Keratinocyte (primary cell): ENCODE measurements around the gene CTXND1. TPM values are rescaled to one million over a fixed set of nuclear protein-coding genes. Genes with fewer than 3 reads are reported as not detected.

Experiments
- DNase-seq: peaks from one replicate; pipeline ENCODE4 v3.0.0-alpha.2; 2011; ENCODE audit warnings: low read depth, missing footprints, low spot score
- FAIRE-seq: peaks from 2 replicates; lab custom pipeline; 2011; peaks lifted over from hg19 to GRCh38; lab: Jason Lieb, UNC
- H2AFZ ChIP-seq: 2 replicates; pipeline ENCODE4 v1.6.0; 2012; ENCODE audit warnings: low read length, control low read depth, inconsistent platforms; ENCODE audit not compliant: control insufficient read depth
- H3K27ac ChIP-seq: 2 replicates; pipeline ENCODE4 v1.5.1; 2011; ENCODE audit warnings: low read length; ENCODE audit not compliant: control insufficient read depth, insufficient read depth
- H3K27me3 ChIP-seq: 3 replicates; pipeline ENCODE4 v1.6.0; 2011; ENCODE audit warnings: low read length; ENCODE audit not compliant: control insufficient read depth, insufficient read depth; ENCODE audit errors: extremely low read depth
- H3K36me3 ChIP-seq, 2 experiments: 2 replicates in 1 of 2; 3 replicates in 1 of 2; pipeline ENCODE4 v1.5.1; 2011; ENCODE audit warnings: low read length in 2 of 2, mild to moderate bottlenecking in 1 of 2; ENCODE audit not compliant: control insufficient read depth in 2 of 2, insufficient read depth in 2 of 2; ENCODE audit errors: extremely low read depth in 1 of 2
- H3K4me1 ChIP-seq: 3 replicates; pipeline ENCODE4 v1.5.1; 2011; ENCODE audit warnings: low read length; ENCODE audit not compliant: control insufficient read depth, insufficient read depth; ENCODE audit errors: extremely low read depth
- H3K4me2 ChIP-seq: 3 replicates; pipeline ENCODE4 v1.6.0; 2011; ENCODE audit warnings: low read depth, low read length; ENCODE audit not compliant: control insufficient read depth, insufficient read depth; ENCODE audit errors: extremely low read depth
- H3K4me3 ChIP-seq, 3 experiments: fragments of 200-600 bp in 1 of 3; sonication (generic) in 1 of 3; 2 replicates in 2 of 3; 3 replicates in 1 of 3; pipeline ENCODE4 v1.5.1; 2011 to 2016; ENCODE audit warnings: low read length in 3 of 3, mild to moderate bottlenecking in 3 of 3, control low read depth in 2 of 3, inconsistent platforms in 1 of 3, low read depth in 1 of 3, mixed read lengths in 1 of 3, mixed run types in 1 of 3, moderate library complexity in 1 of 3; ENCODE audit not compliant: control insufficient read depth in 2 of 3, insufficient read depth in 2 of 3; ENCODE audit errors: extremely low read depth in 1 of 3
- H3K79me2 ChIP-seq: 2 replicates; pipeline ENCODE4 v1.6.0; 2012; ENCODE audit warnings: low read length; ENCODE audit not compliant: control insufficient read depth, insufficient read depth
- H3K9ac ChIP-seq: 3 replicates; pipeline ENCODE4 v1.6.0; 2011; ENCODE audit warnings: low read length; ENCODE audit not compliant: control insufficient read depth, insufficient read depth; ENCODE audit errors: extremely low read depth
- H3K9me1 ChIP-seq: 3 replicates; pipeline ENCODE4 v1.6.0; 2011; ENCODE audit warnings: low read length; ENCODE audit not compliant: control insufficient read depth, insufficient read depth; ENCODE audit errors: extremely low read depth
- H3K9me3 ChIP-seq: 2 replicates; pipeline ENCODE4 v1.5.1; 2012; ENCODE audit warnings: low read depth, low read length; ENCODE audit not compliant: control insufficient read depth
- H4K20me1 ChIP-seq: 3 replicates; pipeline ENCODE4 v1.6.0; 2011; ENCODE audit warnings: low read length; ENCODE audit not compliant: control insufficient read depth, insufficient read depth; ENCODE audit errors: extremely low read depth
- EZH2 ChIP-seq: IDR thresholded peaks from one replicate; pipeline ENCODE4 v1.6.1; 2012; ENCODE audit warnings: inconsistent platforms, mild to moderate bottlenecking, low read length, moderate library complexity
- dilution Hi-C: fragments of 300-500 bp; cut with MboI; formaldehyde crosslinking; loops from one replicate; pipeline ENCODE4 v1.7.0; 2020; ENCODE audit warnings: low sequenced_read_pairs; ENCODE audit not compliant: extremely low pct_ligation_motif_present
- polyA plus RNA-seq, 5 experiments: library from polyadenylated mRNA; depleted of rRNA in 3 of 5; stranded (reverse) in 3 of 5; stranded (forward) in 1 of 5; unstranded in 1 of 5; fragments of >200 nt; gene quantifications; 1 replicate in 1 of 5; 2 replicates in 3 of 5; 3 replicates in 1 of 5; pipeline versions ENCODE4 v1.2.1 to v1.2.3, GENCODE V29; 2011 to 2012; ENCODE audit warnings: missing spikeins in 2 of 5, low read depth in 1 of 5, low replicate concordance in 1 of 5
- TF ChIP-seq, protein P1 (sequence below), 3 experiments: IDR thresholded peaks in 1 of 3; conservative IDR thresholded peaks in 1 of 3; optimal IDR thresholded peaks in 1 of 3; 2 replicates in 2 of 3; 3 replicates in 1 of 3; pipeline versions ENCODE3 to v1.5.1; 2011; ENCODE audit warnings: low read length in 3 of 3, mild to moderate bottlenecking in 3 of 3, moderate library complexity in 2 of 3, control low read depth in 1 of 3, inconsistent platforms in 1 of 3; ENCODE audit not compliant: insufficient read depth in 2 of 3; ENCODE audit errors: extremely low read depth in 1 of 3

The CTXND1 gene
- polyA plus RNA-seq, 1 donor (not counting 4 experiments of a cell fraction or from before 2014, with no cell fraction given): not detected

- no peaks in the 10 kb centered on the region for H3K9me3 ChIP-seq
- H3K9me1 ChIP-seq: peaks cover 3% of the 10 kb centered on the region
- no peaks in the 10 kb centered on the region for H3K27me3 ChIP-seq
- peaks cover 14% of the 10 kb centered on the region for H3K4me1 ChIP-seq
- no peak overlapping the region for H3K27ac ChIP-seq
- FAIRE-seq: no peak
- H3K36me3 ChIP-seq: no peaks in the 10 kb centered on the region
- no peaks in the 10 kb centered on the region for H3K79me2 ChIP-seq
- no peak for DNase-seq
- H3K9ac ChIP-seq: no peak overlapping the region
- H2AFZ ChIP-seq: no peak overlapping the region
- dilution Hi-C loops: no loop called here
- TF ChIP-seq, protein P1, sequence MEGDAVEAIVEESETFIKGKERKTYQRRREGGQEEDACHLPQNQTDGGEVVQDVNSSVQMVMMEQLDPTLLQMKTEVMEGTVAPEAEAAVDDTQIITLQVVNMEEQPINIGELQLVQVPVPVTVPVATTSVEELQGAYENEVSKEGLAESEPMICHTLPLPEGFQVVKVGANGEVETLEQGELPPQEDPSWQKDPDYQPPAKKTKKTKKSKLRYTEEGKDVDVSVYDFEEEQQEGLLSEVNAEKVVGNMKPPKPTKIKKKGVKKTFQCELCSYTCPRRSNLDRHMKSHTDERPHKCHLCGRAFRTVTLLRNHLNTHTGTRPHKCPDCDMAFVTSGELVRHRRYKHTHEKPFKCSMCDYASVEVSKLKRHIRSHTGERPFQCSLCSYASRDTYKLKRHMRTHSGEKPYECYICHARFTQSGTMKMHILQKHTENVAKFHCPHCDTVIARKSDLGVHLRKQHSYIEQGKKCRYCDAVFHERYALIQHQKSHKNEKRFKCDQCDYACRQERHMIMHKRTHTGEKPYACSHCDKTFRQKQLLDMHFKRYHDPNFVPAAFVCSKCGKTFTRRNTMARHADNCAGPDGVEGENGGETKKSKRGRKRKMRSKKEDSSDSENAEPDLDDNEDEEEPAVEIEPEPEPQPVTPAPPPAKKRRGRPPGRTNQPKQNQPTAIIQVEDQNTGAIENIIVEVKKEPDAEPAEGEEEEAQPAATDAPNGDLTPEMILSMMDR (optimal IDR thresholded peaks at IDR 0.05 in 1 of 3, IDR thresholded peaks at IDR 0.05 in 1 of 3, conservative IDR thresholded peaks at IDR 0.05 in 1 of 3; ENCODE audit: extremely low read depth in 1 of 3, insufficient read depth in 2 of 3, low read length in 3 of 3): no peak
- no peak for TF ChIP-seq EZH2
- H3K4me3 ChIP-seq: no peak overlapping the region
- H3K4me2 ChIP-seq: no peak overlapping the region
- H4K20me1 ChIP-seq: no peaks in the 10 kb centered on the region
Observed at GRCh38 chr15:80201256-80202015, 50.6 kb downstream of the CTXND1 start.

GRCh38 chr15:80199869-80200268, 52.1 kb downstream of the CTXND1 start:
- Histone ChIP-seq H3K36me3 (no peaks in the 10 kb centered on the region), H3K9me3 (no peaks in the 10 kb centered on the region), H3K27me3 (no peaks in the 10 kb centered on the region), H3K4me1 (peaks cover 14% of the 10 kb centered on the region), H4K20me1 (no peaks in the 10 kb centered on the region), H3K79me2 (no peaks in the 10 kb centered on the region), H3K9me1 (peaks cover 3% of the 10 kb centered on the region), H3K4me3 (no peak overlapping the region), H3K27ac (no peak overlapping the region), H3K4me2 (no peak overlapping the region), H3K9ac (no peak overlapping the region), H2AFZ (no peak overlapping the region)
- FAIRE-seq: no peak
- dilution Hi-C loops: no loop called here
- TF ChIP-seq, protein P1 (optimal IDR thresholded peaks at IDR 0.05 in 1 of 3, IDR thresholded peaks at IDR 0.05 in 1 of 3, conservative IDR thresholded peaks at IDR 0.05 in 1 of 3; ENCODE audit: extremely low read depth in 1 of 3, insufficient read depth in 2 of 3, low read length in 3 of 3): no peak
- TF ChIP-seq EZH2: no peak
- no peak for DNase-seq
